Kidney (tissue), 14 donors: ENCODE data around the gene BUD31. TPM values are rescaled to one million over a fixed set of nuclear protein-coding genes. Genes with fewer than 3 reads are reported as not detected.

Experiments used
- DNase-seq, 5 donors: peaks; one replicate each; pipeline ENCODE4 v3.0.0-alpha.2; 2013 to 2020
- FAIRE-seq: peaks from 2 replicates; lab custom pipeline; 2012; peaks lifted over from hg19 to GRCh38; lab: Jason Lieb, UNC
- H3K27ac ChIP-seq, 2 donors: one replicate each; pipeline ENCODE4 v1.7.0; 2013; ENCODE audit warnings: low read depth in 2 of 2, low read length in 2 of 2, inconsistent platforms in 1 of 2
- H3K27me3 ChIP-seq: one replicate; pipeline ENCODE4 v1.7.1; 2013; ENCODE audit warnings: low read length, inconsistent platforms; ENCODE audit not compliant: control insufficient read depth, insufficient read depth
- H3K36me3 ChIP-seq, 3 donors: one replicate each; pipeline versions ENCODE4 v1.7.0 to v1.7.1; 2013; ENCODE audit warnings: low read length in 3 of 3, control low read depth in 1 of 3, inconsistent platforms in 1 of 3; ENCODE audit not compliant: insufficient read depth in 3 of 3, control insufficient read depth in 2 of 3
- H3K4me1 ChIP-seq, 3 donors: one replicate each; pipeline versions ENCODE4 v1.7.0 to v1.7.1; 2013; ENCODE audit warnings: low read length in 3 of 3, inconsistent platforms in 1 of 3, low read depth in 1 of 3; ENCODE audit not compliant: control insufficient read depth in 2 of 3, insufficient read depth in 2 of 3
- H3K4me3 ChIP-seq, 3 donors: one replicate each; pipeline versions ENCODE4 v1.7.0 to v1.8.1; 2013; ENCODE audit warnings: low read length in 3 of 3, control low read depth in 1 of 3, inconsistent platforms in 1 of 3
- H3K9ac ChIP-seq, 3 donors: one replicate each; pipeline versions ENCODE4 v1.7.0 to v1.7.1; 2013; ENCODE audit warnings: low read length in 3 of 3, control low read depth in 1 of 3, inconsistent platforms in 1 of 3
- H3K9me3 ChIP-seq, 3 donors: one replicate each; pipeline versions ENCODE4 v1.7.0 to v1.7.1; 2013; ENCODE audit warnings: low read length in 3 of 3, control low read depth in 1 of 3, inconsistent platforms in 1 of 3; ENCODE audit not compliant: control insufficient read depth in 2 of 3, insufficient read depth in 1 of 3
- CTCF ChIP-seq: IDR thresholded peaks from 3 replicates; pipeline ENCODE4 v1.5.1; 2012; ENCODE audit warnings: mild to moderate bottlenecking, moderate library complexity, borderline replicate concordance; ENCODE audit not compliant: insufficient read depth; ENCODE audit errors: extremely low read depth
- intact Hi-C: fragments of 100-400 bp; cut with DNase I; formaldehyde crosslinking; loops from one replicate; pipeline ENCODE4 v1.11.1; 2022
- polyA plus RNA-seq: library from polyadenylated mRNA; stranded (reverse); fragments of 350-450 nt; fragmentation: Illumina TruSeq; extraction: RNeasy Lipid Tissue Mini Kit (QIAGEN cat#74804); gene quantifications from one replicate; pipeline ENCODE4 v1.2.3, GENCODE V29; 2014; ENCODE audit warnings: low read depth, low replicate concordance; ENCODE audit not compliant: insufficient read depth
- total RNA-seq: library from RNA; stranded (reverse); fragmentation: NEBNext Ultra II Directional; extraction: Animal tissue kit (Norgen Biotek cat#: 25700); gene quantifications from one replicate; pipeline ENCODE4 v1.2.1, GENCODE V29; 2021
- donor health status: control.
- donor health status: control.
- donor health status: control.
- donor health status: control.
- donor health status: control.
- donor health status: DM: yes; HTN: yes; CAD: no.
- donor health status: Normal renal cell carcinoma (clear cell type).

Gene BUD31
- total and polyA plus RNA-seq, 2 donors from 2014 or later, result 79.0 to 141 TPM

GRCh38 chr7:99398891-99399445, 9.8 kb upstream of the BUD31 start:
- no peak for TF ChIP-seq CTCF
- Histone ChIP-seq H3K27ac (no peak overlapping the region), H3K27me3 (no peaks in the 10 kb centered on the region), H3K9me3 (no peaks in the 10 kb centered on the region), H3K4me3 (no peak overlapping the region), H3K4me1 (peaks cover 0 to under 1% (median 0%) of the 10 kb centered on the region in 3 donors), H3K36me3 (peaks cover 5 to 49% (median 34%) of the 10 kb centered on the region in 3 donors), H3K9ac (no peak overlapping the region)
- DNase-seq (no peak), FAIRE-seq (no peak)
- intact Hi-C loops, result no loop called here

- DNase-seq, result no peak
- H3K27ac ChIP-seq, result no peak overlapping the region
- intact Hi-C loops, result no loop called here
- peaks cover 0 to 3% (median 0%) of the 10 kb centered on the region in 3 donors for H3K4me1 ChIP-seq
- no peak overlapping the region for H3K9ac ChIP-seq
- no peaks in the 10 kb centered on the region for H3K9me3 ChIP-seq
- no peak for FAIRE-seq
- H3K4me3 ChIP-seq, result no peak overlapping the region
- H3K36me3 ChIP-seq, result peaks cover 5 to 49% (median 38%) of the 10 kb centered on the region in 3 donors
- H3K27me3 ChIP-seq, result no peaks in the 10 kb centered on the region
- TF ChIP-seq CTCF, result no peak
Observed at GRCh38 chr7:99399597-99399996, 9.2 kb upstream of the BUD31 start.

GRCh38 chr7:99402854-99403253, 5.9 kb upstream of the BUD31 start:
- Histone ChIP-seq H3K27me3 (no peaks in the 10 kb centered on the region), H3K9ac (no peak overlapping the region), H3K9me3 (no peaks in the 10 kb centered on the region), H3K27ac (no peak overlapping the region), H3K4me3 (no peak overlapping the region), H3K4me1 (peaks cover 0 to 20% (median 8%) of the 10 kb centered on the region in 3 donors), H3K36me3 (peaks cover 5 to 40% (median 29%) of the 10 kb centered on the region in 3 donors)
- no peak for TF ChIP-seq CTCF
- DNase-seq (no peak), FAIRE-seq (no peak)
- intact Hi-C loops, result no loop called here

- FAIRE-seq, result no peak
- TF ChIP-seq CTCF, result no peak
Observed at GRCh38 chr7:99403764-99404163, 5.0 kb upstream of the BUD31 start.

More at GRCh38 chr7:99403764-99404163, 5.0 kb upstream of the BUD31 start:
- Histone ChIP-seq H3K4me3 (no peak overlapping the region), H3K27ac (no peak overlapping the region), H3K27me3 (no peaks in the 10 kb centered on the region), H3K36me3 (peaks cover 5 to 39% (median 27%) of the 10 kb centered on the region in 3 donors), H3K9ac (no peak overlapping the region), H3K9me3 (no peaks in the 10 kb centered on the region), H3K4me1 (peaks cover 0 to 20% (median 8%) of the 10 kb centered on the region in 3 donors)
- intact Hi-C loops, result no loop called here
- no peak for DNase-seq
